Lung (tissue), 12 donors: Measurements from ENCODE around the gene PRPF19. TPM values are rescaled to one million over a fixed set of nuclear protein-coding genes. Genes with fewer than 3 reads are reported as not detected.

ENCODE experiments used
- ATAC-seq: fragments of 200-7000 bp; cut with Tn5 transposase; one replicate; pipeline ENCODE4 v1.9.1; 2020; ENCODE audit warnings: moderate number of reproducible peaks; ENCODE audit not compliant: insufficient read depth, low FRiP score
- DNase-seq, 3 donors: peaks; one replicate each; pipeline ENCODE4 v3.0.0-alpha.2; 2013 to 2017
- H3K27ac ChIP-seq, 2 donors: one replicate each; pipeline ENCODE4 v1.5.1; 2013; ENCODE audit warnings: mild to moderate bottlenecking in 2 of 2, moderate library complexity in 2 of 2, control low read depth in 1 of 2, inconsistent platforms in 1 of 2, low read depth in 1 of 2, low read length in 1 of 2
- H3K27me3 ChIP-seq, 3 donors: one replicate each; pipeline ENCODE4 v1.5.1; 2013; ENCODE audit warnings: low read length in 2 of 3; ENCODE audit not compliant: control insufficient read depth in 3 of 3, insufficient read depth in 3 of 3
- H3K36me3 ChIP-seq, 4 donors: one replicate each; pipeline ENCODE4 v1.5.1; 2013; ENCODE audit warnings: low read length in 4 of 4, mild to moderate bottlenecking in 1 of 4, moderate library complexity in 1 of 4; ENCODE audit not compliant: control insufficient read depth in 4 of 4, insufficient read depth in 4 of 4
- H3K4me1 ChIP-seq, 5 donors: one replicate each; pipeline ENCODE4 v1.5.1; 2013; ENCODE audit warnings: low read length in 5 of 5, mild to moderate bottlenecking in 2 of 5, moderate library complexity in 1 of 5; ENCODE audit not compliant: control insufficient read depth in 5 of 5, insufficient read depth in 5 of 5
- H3K4me3 ChIP-seq: one replicate; pipeline ENCODE4 v1.5.1; 2013; ENCODE audit warnings: mild to moderate bottlenecking, control low read depth, moderate library complexity
- H3K9ac ChIP-seq, 2 donors: one replicate each; pipeline ENCODE4 v1.5.1; 2013; ENCODE audit warnings: low read length in 2 of 2, control low read depth in 1 of 2; ENCODE audit not compliant: insufficient read depth in 1 of 2
- H3K9me3 ChIP-seq, 4 donors: one replicate each; pipeline ENCODE4 v1.5.1; 2013; ENCODE audit warnings: low read length in 3 of 4, mild to moderate bottlenecking in 1 of 4, moderate library complexity in 1 of 4; ENCODE audit not compliant: control insufficient read depth in 4 of 4, insufficient read depth in 3 of 4
- WGBS, 2 donors: extraction: QIAGEN DNeasy Blood & Tissue Kit; methylation state at CpG; one replicate each; pipeline ENCODE4 v1.1.7; 2013; 5-methylcytosine and 5-hydroxymethylcytosine counted together
- polyA plus RNA-seq, 2 donors: library from polyadenylated mRNA; stranded (reverse); fragments of 200-250 nt; gene quantifications; one replicate each; pipeline ENCODE4 v1.2.1, GENCODE V29; 2013
- total RNA-seq, 2 donors: library from RNA; depleted of rRNA in 1 of 2; stranded (reverse); fragments of >200 nt in 1 of 2; gene quantifications; one replicate each; pipeline ENCODE4 v1.2.1, GENCODE V29; 2014 to 2021
- TF ChIP-seq, protein P1 (sequence below): IDR thresholded peaks from 2 replicates; pipeline ENCODE4 v1.5.1; 2012; ENCODE audit warnings: mild to moderate bottlenecking; ENCODE audit errors: control extremely low read depth, extremely low read depth
- donor health status: control.
- donor health status: control.
- donor health status: Bipolar disorder and iron deficiency.
- donor health status: healthy.
- donor health status: DM: yes; HTN: yes; CAD: no.

PRPF19 gene
- total and polyA plus RNA-seq, 4 donors, result 49.0 to 79.0 (median 65.2) TPM

DNA sequence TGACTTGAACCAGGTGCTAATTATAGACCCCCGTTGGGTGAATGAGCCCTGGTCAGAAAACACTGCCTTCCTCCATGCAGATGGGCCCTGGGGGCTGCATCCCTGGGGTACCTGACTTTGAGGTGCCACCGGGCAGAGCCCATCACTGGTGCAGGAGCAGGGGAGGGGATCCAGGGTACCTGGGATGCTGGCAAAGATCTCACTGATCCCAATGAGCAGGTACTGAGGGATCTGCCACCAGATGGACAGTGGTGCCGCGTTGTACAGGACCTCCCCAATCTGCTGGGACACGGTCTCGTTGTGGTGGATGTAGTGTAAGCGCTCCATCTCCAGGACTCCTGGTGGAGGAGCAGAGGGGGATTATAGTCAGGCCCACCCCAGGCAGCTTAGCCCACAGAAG, 32.9 kb upstream of the PRPF19 start:
- Histone ChIP-seq H3K4me1 (peaks cover 0 to 24% (median 6%) of the 10 kb centered on the region in 5 donors), H3K9ac (no peak overlapping the region), H3K27me3 (no peaks in the 10 kb centered on the region), H3K9me3 (no peaks in the 10 kb centered on the region), H3K4me3 (no peak overlapping the region), H3K36me3 (peaks cover 0 to 38% (median 3%) of the 10 kb centered on the region in 4 donors), H3K27ac (no peak overlapping the region)
- TF ChIP-seq, protein P1, sequence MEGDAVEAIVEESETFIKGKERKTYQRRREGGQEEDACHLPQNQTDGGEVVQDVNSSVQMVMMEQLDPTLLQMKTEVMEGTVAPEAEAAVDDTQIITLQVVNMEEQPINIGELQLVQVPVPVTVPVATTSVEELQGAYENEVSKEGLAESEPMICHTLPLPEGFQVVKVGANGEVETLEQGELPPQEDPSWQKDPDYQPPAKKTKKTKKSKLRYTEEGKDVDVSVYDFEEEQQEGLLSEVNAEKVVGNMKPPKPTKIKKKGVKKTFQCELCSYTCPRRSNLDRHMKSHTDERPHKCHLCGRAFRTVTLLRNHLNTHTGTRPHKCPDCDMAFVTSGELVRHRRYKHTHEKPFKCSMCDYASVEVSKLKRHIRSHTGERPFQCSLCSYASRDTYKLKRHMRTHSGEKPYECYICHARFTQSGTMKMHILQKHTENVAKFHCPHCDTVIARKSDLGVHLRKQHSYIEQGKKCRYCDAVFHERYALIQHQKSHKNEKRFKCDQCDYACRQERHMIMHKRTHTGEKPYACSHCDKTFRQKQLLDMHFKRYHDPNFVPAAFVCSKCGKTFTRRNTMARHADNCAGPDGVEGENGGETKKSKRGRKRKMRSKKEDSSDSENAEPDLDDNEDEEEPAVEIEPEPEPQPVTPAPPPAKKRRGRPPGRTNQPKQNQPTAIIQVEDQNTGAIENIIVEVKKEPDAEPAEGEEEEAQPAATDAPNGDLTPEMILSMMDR, result no peak
- 90 to 93% methylated on average over 7 of the region's 7 CpGs for WGBS, 2 donors
- DNase-seq (no peak), ATAC-seq (no peak)

DNA sequence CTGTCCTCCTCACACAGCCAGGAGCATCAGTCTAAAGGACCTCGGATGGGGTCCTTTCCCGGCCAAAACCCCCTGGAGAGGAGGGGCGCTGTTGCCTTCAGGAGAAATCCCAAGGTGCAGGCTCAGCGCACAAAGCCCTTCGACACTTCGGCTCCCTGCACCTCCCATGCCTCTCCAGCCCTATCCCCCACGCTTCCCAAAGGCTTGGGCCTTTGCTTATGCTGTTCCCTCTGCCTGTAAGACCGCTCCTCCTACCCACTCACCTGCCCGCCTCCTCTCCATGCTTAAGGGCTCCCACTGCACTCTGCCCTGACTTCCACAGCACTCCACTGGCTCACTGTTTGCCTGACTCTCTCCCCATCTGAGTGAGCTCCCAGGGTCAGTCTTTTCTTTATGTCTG, 32.1 kb upstream of the PRPF19 start:
- 90 to 92% methylated on average over 9 of the region's 9 CpGs for WGBS, 2 donors
- TF ChIP-seq, protein P1, result no peak
- Histone ChIP-seq H3K4me1 (peaks cover 0 to 24% (median 6%) of the 10 kb centered on the region in 5 donors), H3K9ac (no peak overlapping the region), H3K4me3 (no peak overlapping the region), H3K27ac (no peak overlapping the region), H3K9me3 (no peaks in the 10 kb centered on the region), H3K27me3 (no peaks in the 10 kb centered on the region), H3K36me3 (peaks cover 0 to 34% (median 3%) of the 10 kb centered on the region in 4 donors)
- DNase-seq, result no peak
- no peak for ATAC-seq

DNA sequence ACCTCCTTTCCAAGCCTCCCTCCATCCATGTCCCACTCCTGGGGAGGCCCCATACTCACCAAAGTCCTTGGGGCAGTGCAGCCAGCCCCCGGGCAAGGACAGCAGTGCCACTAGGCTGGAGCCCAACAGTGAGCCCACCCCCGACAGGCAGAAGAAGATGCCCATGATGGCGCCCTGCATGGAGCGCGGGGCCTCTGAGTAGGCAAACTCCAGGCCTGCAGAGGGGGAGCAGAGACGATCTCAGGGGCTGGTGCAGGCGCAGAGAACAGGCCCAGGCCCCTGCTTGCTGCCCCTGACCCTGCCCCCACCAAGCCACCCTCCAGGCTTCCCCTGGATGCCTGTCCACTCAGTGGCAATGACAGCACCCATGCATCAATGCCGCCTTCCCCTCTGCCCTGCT, 31.4 kb upstream of the PRPF19 start:
- Histone ChIP-seq H3K27me3 (no peaks in the 10 kb centered on the region), H3K36me3 (peaks cover 0 to 29% (median 3%) of the 10 kb centered on the region in 4 donors), H3K4me3 (no peak overlapping the region), H3K9ac (no peak overlapping the region), H3K27ac (peak overlapping the region in 1 of 2 donors; percentile 8), H3K9me3 (no peaks in the 10 kb centered on the region), H3K4me1 (peaks cover 0 to 22% (median 6%) of the 10 kb centered on the region in 5 donors)
- WGBS, 2 donors, result 95 to 99% methylated on average over 6 to 8 of the region's 8 CpGs
- DNase-seq (no peak), ATAC-seq (no peak)
- TF ChIP-seq, protein P1, result no peak

DNA sequence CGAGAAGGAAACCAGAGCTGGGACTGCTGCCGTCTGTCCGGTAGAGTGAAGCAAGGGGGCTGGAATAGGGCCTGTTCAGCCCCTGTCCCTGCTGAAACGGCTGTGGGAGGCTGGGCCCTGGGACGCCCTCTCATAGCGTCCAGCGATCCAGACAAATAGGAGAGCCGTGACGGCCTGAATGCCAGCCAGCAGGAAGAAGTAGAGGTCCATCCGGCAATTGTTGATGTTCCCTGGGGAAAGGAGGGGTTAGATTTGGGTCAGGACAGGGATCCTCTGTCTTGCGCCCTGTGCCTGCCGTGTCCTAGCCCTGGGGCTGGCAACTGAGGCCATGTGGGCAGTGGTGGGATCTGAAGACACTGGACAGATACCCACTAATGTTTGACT, 30.8 kb upstream of the PRPF19 start:
- TF ChIP-seq, protein P1, result no peak
- 67 to 83% methylated on average over 12 of the region's 12 CpGs for WGBS, 2 donors
- no peak overlapping the region for H3K9ac ChIP-seq
- H3K27ac ChIP-seq, result peak overlapping the region; percentile 41 to 85
- H3K27me3 ChIP-seq, result no peaks in the 10 kb centered on the region
- no peaks in the 10 kb centered on the region for H3K9me3 ChIP-seq
- no peak for ATAC-seq
- H3K36me3 ChIP-seq, result peaks cover 0 to 24% (median 4%) of the 10 kb centered on the region in 4 donors
- no peak overlapping the region for H3K4me3 ChIP-seq
- DNase-seq, result no peak
- H3K4me1 ChIP-seq, result peaks cover 0 to 16% (median 4%) of the 10 kb centered on the region in 5 donors
